Retinal pigment epithelial cell (primary cell): ENCODE results near the gene FRMD1.

ENCODE experiments used
- DNase-seq: peaks from one replicate; pipeline ENCODE4 v3.0.0-alpha.2; 2010; ENCODE audit warnings: low read depth
- H3K4me3 ChIP-seq: 2 replicates; pipeline ENCODE4 v1.5.1; 2011; ENCODE audit warnings: mild to moderate bottlenecking, low read length, control low read depth, moderate library complexity
- TF ChIP-seq, protein P1 (sequence below): conservative IDR thresholded peaks from 2 replicates; pipeline ENCODE4 v1.5.1; 2011; ENCODE audit warnings: low read depth, low read length, control low read depth, inconsistent platforms

FRMD1 gene

GRCh38 chr6:168035098-168035660 is 43.8 kb downstream of the FRMD1 start:
- peak overlapping the region; percentile 24 for H3K4me3 ChIP-seq
- DNase-seq = peak; percentile 29
- TF ChIP-seq, protein P1, sequence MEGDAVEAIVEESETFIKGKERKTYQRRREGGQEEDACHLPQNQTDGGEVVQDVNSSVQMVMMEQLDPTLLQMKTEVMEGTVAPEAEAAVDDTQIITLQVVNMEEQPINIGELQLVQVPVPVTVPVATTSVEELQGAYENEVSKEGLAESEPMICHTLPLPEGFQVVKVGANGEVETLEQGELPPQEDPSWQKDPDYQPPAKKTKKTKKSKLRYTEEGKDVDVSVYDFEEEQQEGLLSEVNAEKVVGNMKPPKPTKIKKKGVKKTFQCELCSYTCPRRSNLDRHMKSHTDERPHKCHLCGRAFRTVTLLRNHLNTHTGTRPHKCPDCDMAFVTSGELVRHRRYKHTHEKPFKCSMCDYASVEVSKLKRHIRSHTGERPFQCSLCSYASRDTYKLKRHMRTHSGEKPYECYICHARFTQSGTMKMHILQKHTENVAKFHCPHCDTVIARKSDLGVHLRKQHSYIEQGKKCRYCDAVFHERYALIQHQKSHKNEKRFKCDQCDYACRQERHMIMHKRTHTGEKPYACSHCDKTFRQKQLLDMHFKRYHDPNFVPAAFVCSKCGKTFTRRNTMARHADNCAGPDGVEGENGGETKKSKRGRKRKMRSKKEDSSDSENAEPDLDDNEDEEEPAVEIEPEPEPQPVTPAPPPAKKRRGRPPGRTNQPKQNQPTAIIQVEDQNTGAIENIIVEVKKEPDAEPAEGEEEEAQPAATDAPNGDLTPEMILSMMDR = no peak

DNA sequence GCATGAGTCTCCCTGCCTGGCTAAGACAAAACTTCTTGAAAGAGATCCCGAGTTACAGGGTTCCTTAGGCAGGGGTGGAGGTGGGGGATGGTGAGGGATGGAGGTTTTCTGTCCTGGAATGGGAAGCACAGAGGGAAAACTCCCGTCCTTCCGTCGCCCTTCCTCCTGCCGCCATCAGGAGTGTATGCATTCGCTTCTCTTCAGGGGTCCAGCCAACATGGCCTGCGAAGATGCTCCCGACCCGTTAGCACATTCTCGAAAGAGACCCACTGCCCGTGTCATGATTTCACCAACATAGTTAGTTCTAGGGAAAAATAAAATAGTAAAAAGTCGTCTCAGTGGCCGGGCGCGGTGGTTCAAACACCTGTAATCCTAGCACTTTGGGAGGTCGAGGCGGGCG is 44.5 kb downstream of the FRMD1 start:
- TF ChIP-seq, protein P1 = no peak
- no peak for DNase-seq
- no peak overlapping the region for H3K4me3 ChIP-seq

GRCh38 chr6:168033791-168034190 is 45.2 kb downstream of the FRMD1 start:
- H3K4me3 ChIP-seq = no peak overlapping the region
- TF ChIP-seq, protein P1 = no peak
- no peak for DNase-seq

GRCh38 chr6:168032005-168032760 is 46.8 kb downstream of the FRMD1 start:
- DNase-seq = peak; percentile 52
- no peak overlapping the region for H3K4me3 ChIP-seq
- TF ChIP-seq, protein P1 = peak; percentile 55

GRCh38 chr6:168031411-168031971 is 47.5 kb downstream of the FRMD1 start:
- no peak for DNase-seq
- no peak overlapping the region for H3K4me3 ChIP-seq
- TF ChIP-seq, protein P1 = no peak

GRCh38 chr6:168030908-168031307 is 48.1 kb downstream of the FRMD1 start:
- TF ChIP-seq, protein P1 = no peak
- DNase-seq = no peak

More at GRCh38 chr6:168030908-168031307, 48.1 kb downstream of the FRMD1 start:
- no peak overlapping the region for H3K4me3 ChIP-seq
